T follicular helper cell (primary cell): ENCODE data around the gene TUBA4B.
"Not testable (repeated sequence)": the region's sequence is repeated elsewhere in the genome, so short reads cannot be mapped to it uniquely, and the experiment has no call there.

Source experiments
- DNase-seq: peaks from one replicate; pipeline ENCODE4 v3.0.0-alpha.2; 2020; ENCODE audit warnings: low read depth

The TUBA4B gene

DNA sequence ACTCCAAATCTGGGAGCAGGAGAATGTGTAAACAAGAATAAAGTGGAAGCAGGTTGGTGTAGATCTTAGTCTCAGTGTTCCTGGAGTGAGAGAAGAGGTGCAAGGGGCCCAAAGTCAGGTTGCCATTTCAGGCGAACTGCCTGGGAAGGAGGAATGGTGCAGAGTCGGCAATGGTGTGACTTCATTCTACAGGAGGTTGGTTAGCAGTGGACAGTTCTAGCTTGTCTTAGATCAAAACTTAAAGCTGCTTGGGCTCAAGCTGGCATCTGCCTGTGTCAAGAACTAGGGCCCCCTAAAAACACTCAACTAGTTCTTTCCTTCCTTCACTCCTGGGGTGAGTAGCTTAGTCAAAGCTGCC lies 4.2 kb upstream of the TUBA4B start:
- DNase-seq, result no peak

DNA sequence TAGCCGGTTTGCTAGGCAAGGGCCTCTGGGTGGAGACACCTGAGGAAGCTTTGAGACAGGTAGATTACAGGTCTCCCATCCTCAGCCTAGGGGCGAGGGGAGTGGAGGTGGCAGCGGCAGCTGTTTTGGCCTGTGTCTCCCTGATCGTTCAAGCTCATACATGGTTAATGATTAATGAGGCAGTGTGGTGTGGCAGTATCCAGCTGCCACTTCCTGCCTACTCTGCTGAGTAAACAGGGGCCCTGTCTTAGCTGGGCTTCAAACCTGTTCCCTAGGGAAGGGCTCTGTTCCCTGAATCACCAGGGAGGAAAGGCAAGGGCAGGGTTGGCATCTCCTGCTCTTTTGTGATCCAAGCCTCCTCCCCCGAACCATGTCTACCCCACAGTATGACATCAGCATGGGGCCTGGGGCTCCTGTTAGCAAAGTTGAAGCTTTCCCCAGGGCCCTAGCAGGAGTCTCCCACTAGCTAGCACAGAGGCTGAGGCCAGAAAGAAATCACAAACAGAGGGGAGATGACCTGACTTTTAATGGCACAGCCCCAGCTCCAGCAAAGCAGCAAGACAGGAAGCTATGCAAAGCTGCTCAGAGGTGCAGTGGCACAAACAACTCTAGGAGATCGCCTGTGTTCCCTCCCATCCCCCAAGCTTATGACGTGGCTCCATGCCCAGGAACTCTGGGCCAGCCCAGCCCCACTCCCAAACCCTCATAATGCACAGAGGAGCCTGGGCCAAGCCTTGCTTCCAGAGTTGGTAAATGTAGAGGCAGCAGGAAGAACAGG lies 3.7 kb upstream of the TUBA4B start:
- peak; percentile 35 for DNase-seq

DNA sequence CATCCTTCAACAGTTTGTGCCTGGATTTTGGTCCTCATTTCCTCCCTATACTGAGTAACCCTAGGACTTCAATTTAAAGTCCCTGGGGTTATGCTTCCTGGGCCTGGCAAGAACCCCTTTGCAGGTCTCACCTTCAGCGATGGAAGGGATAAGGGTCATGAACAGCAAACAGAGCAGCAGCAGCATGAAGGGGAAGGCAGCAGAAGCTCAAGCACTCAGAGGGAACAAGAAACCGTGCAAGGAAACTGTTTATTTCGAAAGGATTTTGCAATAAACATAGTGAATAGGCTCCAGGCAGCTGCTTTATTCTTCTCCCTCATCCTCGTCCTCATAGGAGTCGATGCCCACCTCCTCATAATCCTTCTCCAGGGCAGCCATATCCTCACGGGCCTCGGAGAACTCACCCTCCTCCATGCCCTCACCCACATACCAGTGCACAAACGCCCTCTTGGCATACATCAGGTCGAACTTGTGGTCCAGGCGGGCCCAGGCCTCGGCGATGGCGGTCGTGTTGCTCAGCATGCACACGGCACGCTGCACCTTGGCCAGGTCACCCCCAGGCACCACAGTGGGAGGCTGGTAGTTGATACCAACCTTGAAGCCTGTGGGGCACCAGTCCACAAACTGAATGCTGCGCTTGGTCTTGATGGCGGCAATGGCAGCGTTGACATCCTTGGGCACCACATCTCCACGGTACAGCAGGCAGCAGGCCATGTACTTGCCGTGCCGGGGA lies 2.8 kb upstream of the TUBA4B start:
- no peak for DNase-seq

DNA sequence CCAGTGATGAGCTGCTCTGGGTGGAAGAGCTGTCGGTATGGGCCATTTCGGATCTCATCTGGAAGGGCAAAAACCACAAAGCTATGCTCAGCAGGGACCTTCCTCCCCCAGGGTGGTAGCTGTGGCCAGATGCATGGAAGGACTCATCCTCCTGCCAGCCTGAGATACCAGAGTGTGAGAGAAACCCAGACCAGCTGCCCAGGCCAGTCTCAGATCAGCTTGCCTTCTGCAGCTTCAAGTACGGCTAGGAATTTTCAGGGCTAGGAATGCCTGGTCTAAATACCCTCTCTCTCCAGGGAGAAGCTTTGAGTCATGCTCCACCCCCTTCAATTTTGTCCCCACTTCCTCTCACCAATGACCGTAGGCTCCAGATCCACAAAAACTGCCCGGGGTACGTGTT lies 1.4 kb upstream of the TUBA4B start:
- no peak for DNase-seq

DNA sequence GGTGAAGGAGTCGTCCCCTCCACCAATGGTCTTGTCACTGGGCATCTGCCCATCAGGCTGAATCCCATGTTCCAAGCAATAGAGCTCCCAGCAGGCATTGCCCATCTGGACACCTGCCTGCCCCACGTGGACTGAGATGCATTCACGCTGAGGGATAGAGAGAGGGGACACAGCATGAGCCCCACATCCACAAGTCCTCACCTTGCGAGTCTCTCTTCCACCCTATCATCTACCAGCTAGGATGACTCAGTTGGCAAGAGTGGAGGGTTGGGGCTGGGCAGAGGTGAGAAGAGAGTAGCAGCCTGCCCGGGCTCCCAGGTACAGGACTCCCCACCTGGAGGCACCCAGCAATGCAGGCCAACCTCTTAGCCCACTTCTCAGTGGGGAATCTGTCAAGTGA lies 959 bp upstream of the TUBA4B start:
- DNase-seq, result no peak

DNA sequence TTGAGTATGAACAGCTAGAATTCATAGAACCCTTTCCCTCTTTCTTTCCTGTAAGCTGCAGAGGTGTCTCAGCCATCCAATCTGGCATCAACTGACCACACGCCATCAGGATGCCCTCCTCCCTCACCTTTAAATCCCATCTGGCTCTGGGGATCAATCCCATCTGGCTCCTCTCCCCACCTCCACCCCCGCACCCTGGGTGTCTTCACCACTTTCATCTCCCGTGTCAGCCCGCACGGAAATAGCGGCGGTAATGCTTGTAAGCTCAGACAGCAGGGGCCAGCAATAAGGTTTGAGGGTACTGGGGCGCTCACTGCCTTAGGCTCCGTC lies 508 bp upstream of the TUBA4B start:
- DNase-seq, result no peak

DNA sequence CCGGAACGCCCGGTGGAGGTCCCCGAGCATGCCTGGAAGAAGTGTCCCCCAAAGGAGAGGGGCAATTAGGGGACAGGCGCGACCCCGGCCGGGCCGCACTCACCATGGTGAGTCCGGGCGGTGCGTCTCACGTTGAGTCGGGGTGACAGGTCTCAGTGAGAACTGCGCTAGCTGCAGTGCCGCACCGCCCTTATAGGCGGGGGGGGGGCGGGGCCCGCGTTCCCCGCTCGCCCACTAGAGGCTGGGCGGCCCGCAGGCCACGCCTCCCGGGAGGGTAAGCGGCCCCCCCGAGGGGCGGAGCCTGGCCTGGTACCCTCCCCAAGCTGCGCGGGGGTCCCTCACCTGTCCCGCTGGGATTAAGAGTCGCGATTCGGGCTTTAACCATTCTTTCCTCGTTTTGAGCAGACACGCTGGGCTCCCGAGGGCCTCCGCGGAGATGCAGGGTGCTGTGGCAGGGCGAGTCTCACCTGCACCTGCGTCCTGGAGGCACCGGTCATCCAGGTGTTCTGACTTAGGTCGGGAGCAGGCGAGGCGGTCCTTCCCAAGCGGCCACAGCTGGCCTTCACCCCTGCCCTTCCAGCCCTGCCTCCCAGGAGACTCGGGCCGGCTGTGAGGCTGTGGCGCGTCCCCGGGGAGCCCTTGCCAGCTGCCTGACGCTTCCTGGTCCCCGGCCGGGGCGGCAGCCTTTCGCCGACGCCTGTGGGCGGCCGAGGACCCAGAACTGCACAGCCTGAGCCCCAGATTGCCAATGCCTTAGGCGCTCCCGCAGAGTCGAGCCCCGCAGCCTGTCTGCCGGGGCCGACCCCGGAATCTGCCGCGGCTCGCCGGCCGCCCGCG lies 928 bp downstream of the TUBA4B start, which contains the start of gene TUBA4A:
TSS of gene TUBA4A (minus strand) at position 166 of the 837 bp plus-strand sequence. CDS start at position 106, 60 bp downstream.
- DNase-seq, result peak; percentile 90

DNA sequence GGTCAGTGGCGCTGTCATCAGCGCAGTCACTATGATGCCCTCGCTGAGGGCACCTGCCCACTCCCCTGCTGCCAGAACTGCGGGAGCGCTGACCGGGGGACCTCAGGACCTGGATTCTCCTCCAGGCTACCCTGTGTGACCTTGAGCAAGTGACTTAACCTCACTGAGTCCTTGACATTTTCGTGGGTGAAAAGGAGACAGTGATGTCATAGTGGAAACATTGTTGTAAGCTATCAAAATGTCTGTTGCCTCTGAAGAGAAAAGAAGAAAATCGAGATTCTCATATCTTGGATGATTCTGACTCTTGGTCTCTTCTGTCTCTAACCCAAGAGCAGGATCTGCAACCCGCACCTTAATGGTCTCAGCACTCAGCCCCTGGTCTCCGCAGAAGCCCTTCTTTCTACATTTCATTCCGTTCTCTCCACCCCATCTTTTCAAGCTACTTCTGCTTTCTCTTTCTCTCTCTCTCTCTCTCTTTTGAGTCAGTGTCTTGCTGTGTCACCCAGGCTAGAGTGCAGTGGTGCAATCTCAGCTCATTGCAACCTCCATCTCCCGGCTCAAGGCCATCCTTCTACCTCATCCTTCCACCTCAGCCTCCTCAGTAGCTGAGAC lies 1.7 kb downstream of the TUBA4B start:
- DNase-seq, result peak; percentile 19

DNA sequence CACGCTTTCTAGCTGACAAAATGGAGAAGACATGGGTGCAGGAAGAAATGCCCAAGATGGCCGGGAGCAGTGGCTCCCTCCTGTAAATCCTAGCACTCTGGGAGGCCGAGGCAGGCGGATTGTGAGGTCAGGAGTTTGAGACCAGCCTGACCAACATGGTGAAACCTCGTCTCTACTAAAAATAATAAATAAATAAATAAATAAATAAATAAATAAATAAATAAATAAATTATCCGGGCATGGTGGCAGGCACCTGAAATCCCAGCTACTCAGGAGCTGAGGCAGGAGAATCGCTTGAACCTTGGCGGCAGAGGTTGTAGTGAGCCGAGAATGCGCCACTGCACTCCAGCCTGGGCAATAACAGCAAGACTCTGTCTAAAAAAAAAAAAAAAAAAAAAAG lies 5.9 kb downstream of the TUBA4B start:
- DNase-seq, result not testable (repeated sequence)

DNA sequence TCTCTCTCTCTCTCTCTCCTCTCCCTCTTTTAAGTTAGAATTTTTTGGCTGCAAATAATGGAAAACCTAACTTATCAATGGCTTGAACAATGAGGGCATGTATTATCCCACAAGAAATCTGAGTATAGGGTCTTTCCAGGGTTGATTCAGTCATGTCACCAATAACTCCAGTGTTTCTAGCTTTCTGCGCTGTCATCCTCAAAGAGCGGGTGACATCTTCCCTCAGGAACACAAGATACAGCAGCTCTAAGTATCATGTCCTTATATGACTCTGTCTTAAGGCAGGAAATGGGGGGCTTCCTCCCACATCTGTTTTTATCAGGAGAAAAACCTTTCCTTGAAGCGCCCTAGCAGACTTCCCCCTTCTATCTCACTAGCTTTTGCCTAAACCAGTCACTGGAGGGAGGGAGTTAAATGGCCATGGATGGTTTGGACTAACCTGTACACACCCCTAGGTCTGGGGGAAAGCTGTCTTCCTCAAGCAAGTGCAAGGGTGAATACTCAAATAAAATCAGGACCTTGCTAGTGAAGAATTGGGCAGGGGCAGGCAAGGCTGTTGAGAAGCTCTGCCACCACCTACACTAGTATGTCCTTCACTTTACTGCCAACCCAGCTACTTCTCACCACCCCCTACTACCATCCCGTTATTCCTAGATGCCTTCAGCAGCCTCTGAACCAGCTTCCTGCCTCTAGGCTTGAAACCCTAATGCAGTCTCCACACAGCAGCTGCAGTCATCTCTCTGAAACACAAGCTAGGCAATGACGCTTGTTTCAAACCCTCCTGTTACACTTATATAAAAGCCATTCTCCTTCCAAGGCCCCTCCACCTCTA lies 8.2 kb downstream of the TUBA4B start:
- DNase-seq, result no peak

DNA sequence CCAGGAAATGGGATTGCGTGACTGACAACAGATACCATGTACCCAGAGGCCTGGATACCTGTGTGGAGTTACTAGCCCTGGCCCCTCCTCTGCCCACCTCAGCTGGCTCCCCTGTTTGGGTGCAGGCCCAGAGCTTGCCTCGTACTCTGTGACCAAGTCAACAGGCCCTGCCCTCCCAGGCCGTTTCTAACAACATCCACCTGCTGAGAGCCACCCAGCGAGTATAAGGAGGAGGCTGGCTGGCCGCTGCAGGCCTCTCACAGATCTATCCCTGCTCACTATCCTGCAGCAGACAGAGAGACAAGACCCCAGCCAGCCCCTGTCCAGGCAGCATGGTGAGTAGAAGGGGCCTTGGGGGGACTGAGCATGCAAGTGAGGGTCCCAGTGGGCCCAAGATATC lies 13.2 kb downstream of the TUBA4B start:
- DNase-seq, result no peak

DNA sequence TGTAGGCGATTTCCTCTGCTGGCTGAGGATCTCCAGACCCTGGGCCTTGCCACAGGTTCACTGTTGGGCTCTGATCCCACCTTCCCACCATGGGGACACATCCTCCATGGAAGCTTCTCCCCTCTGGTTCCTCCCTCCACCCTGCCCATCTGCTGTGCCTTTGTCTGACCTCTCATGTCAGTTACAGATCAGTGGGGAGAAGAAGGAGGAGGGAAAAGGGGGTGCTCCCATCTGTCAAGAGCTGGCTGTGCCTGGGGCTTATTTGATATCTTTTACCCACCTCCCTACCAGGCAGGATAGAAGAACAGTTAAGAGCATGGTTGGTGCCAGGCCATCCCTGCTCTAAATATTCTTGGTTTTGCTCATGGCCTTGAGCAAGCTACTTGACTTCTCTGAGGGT lies 13.8 kb downstream of the TUBA4B start:
- no peak for DNase-seq

DNA sequence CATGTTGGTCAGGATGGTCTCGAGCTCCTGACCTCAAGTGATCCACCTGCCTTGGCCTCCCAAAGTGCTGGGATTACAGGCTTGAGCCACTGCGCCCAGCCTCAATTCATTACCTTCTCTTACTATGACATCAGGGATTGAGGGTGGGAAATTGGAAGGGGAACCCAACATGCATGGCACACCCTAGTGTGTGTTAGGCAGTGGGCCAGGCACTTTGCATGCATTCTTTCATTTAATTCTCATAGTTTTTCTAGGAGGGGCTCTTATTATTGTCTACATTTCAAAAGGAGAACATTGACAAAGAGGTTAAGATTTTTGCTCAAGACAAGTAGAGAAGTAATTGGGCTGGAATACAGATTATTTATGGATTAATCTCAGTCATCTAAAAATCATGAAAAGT lies 15.3 kb downstream of the TUBA4B start:
- DNase-seq, result no peak

DNA sequence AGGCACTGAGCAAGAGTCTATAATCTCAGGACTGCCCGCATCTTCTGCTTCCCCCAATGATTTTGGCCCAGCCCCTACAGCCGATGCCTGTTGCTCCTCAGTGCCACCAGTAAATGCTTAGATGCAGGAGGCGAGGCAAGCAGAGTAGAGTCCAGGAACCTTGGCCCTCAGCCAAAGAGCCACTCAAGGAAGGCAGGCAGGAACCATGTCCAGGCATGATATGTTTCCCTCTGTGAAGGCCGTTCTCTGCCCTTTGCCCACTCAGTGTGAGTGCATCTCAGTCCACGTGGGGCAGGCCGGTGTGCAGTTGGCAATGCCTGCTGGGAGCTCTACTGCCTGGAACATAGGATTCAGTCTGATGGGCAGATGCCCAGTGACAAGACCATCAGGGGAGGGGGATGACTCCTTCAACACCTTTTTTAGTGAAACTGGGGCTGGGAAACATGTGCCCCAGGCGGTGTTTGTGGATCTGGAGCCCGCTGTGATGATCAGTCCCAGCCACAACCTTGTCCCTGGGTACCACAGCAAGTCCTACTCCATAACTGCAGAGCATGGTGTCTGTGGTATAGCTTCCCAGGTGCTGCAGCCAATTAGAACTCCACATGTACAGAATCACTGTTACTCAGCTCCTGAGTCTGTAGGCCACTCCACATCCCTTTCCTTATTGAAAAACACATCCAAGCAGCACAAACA lies 16.5 kb downstream of the TUBA4B start:
- no peak for DNase-seq

DNA sequence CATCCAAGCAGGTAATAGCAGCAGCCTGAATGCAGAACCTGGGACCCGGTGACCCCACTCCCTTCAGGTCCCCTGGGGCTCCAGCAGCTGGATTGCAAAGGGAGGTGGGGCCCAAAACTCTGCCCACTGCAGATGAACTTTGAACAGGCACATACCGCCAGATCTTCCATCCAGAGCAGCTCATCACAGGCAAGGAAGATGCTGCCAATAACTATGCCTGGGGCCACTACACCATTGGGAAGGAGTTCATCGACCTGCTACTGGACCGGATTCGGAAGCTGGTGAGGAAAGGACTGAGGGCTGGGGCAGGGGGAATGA lies 17.0 kb downstream of the TUBA4B start:
- no peak for DNase-seq

DNA sequence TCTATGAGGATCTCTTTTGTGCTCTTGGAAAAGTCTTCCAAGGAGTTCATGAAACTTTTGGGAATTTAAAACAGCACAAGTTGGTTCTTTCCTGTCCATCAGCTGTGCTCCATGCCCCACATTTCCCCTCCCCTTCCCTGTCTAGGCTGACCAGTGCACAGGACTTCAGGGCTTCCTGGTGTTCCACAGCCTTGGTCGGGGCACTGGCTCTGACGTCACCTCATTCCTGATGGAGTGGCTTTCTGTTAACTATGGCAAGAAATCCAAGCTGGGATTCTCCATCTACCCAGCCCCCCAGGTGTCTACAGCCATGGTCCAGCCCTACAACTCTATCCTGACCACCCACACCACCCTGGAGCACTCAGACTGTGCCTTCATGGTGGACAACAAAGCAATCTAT lies 18.0 kb downstream of the TUBA4B start:
- no peak for DNase-seq

DNA sequence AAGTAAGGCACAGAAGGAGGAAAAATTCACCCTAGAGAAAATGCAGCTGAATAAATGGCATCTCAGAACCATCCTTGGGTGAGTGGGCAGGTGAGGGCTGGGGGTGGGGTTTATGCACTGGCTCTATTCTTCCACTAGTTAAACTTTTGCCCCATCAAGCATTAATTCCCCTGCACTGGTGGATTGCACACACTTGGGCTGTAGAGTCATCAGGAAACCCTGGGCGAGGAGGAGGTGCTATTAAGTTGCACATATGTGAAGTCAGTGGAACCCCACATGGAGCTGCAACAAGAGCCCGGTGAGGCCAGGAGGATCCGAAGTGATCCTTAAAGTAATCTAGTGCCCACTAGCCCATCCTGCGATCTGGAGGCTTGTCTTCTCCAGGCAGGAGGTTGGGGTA lies 19.3 kb downstream of the TUBA4B start:
- no peak for DNase-seq

DNA sequence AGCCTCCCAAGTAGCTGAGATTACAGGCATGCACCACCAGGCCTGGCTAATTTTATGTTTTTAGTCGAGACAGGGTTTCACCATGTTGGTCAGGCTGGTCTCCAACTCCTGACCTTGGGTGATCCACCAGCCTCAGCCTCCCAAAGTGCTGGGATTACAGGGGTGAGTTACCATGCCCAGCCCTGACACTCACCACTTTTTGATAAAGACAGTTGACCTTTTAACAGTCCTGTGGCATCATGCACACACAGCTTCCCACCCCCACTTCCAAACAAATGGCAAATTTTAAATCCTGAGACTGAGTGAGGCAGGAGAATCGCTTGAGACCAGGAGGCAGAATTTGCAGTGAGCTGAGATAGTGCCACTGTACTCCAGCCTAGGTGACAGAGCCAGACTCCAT lies 20.0 kb downstream of the TUBA4B start:
- no peak for DNase-seq

DNA sequence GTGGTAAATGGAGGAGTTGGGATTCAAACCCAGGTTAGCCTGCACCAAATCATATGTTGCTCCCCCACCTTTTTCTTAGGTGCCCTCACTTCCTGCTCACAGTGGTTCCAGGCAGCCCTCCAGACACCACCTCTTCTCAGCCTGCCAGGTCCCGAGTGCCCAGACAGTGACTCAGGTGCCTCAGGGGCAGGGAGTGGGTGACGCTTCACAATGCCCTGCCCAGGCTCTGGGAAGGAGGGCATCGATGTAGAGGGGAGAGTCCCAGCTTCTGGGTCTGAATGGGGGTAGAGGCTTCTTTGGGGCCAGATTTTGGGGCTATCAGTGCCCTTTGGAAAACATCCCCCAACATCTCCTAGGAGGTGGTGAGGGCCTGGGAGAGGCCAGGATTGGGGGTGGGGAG lies 20.9 kb downstream of the TUBA4B start:
- no peak for DNase-seq

DNA sequence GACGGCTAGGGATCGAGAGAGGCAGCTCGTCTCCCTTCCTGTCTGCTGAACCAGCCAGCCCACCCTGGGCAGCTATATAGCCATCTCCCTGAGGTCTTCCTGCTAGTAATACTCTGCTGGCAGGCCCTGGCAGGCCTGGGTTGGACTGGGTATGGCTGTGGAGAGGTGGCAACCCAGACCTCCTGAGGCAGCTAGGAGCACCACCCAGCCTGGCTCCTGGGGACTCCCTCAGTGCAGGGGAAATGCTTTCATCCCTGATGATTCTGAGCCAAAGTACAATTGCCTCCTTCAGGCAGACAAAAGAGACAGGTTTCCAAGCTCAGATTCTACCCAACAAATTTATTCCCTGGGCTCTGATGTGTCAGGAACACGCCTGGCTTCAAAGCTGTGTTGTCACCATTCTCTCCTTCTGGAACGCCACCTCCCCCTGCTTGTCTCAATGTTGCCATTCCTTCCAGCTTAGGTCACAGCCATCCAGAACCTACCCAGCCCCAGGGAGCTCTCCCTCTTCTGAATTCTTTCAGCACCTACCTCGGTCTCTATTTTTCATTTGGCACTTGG lies 21.4 kb downstream of the TUBA4B start:
- no peak for DNase-seq
